DND-41 (cell line): ENCODE measurements around the gene SOX13.

Experiments
- ATAC-seq: fragments of 200-7000 bp; cut with Tn5 transposase; 3 replicates; pipeline ENCODE4 v1.9.1; 2021; ENCODE audit warnings: low read depth; ENCODE audit not compliant: insufficient read depth
- DNase-seq: peaks from one replicate; pipeline ENCODE4 v3.0.0-alpha.2; 2020
- H2AFZ ChIP-seq: 2 replicates; pipeline ENCODE4 v1.6.0; 2012; ENCODE audit warnings: low read depth, low read length
- H3K27ac ChIP-seq: 2 replicates; pipeline ENCODE4 v1.5.1; 2012; ENCODE audit warnings: low read length, inconsistent platforms
- H3K27me3 ChIP-seq: fragments of 200-600 bp; sonication (generic); 2 replicates; pipeline ENCODE4 v1.6.0; 2012; ENCODE audit warnings: low read length, mild to moderate bottlenecking, inconsistent platforms; ENCODE audit not compliant: insufficient read depth, poor library complexity
- H3K36me3 ChIP-seq: 2 replicates; pipeline ENCODE4 v1.5.1; 2012; ENCODE audit warnings: low read length, inconsistent platforms; ENCODE audit not compliant: insufficient read depth
- H3K4me1 ChIP-seq: 2 replicates; pipeline ENCODE4 v1.5.1; 2012; ENCODE audit warnings: mild to moderate bottlenecking, low read length; ENCODE audit not compliant: insufficient read depth
- H3K4me2 ChIP-seq: 2 replicates; pipeline ENCODE4 v1.6.0; 2012; ENCODE audit warnings: mild to moderate bottlenecking, moderate library complexity, low read length, inconsistent platforms; ENCODE audit not compliant: insufficient read depth
- H3K4me3 ChIP-seq, 2 experiments: fragments of 200-600 bp in 1 of 2; shearing (Covaris generic) in 1 of 2; 2 replicates each; pipeline ENCODE4 v1.5.1; 2012 to 2016; ENCODE audit warnings: inconsistent platforms in 2 of 2, low read length in 2 of 2, mild to moderate bottlenecking in 2 of 2, low read depth in 1 of 2, moderate library complexity in 1 of 2
- H3K79me2 ChIP-seq: 2 replicates; pipeline ENCODE4 v1.6.0; 2012; ENCODE audit warnings: low read length, inconsistent platforms; ENCODE audit not compliant: insufficient read depth
- H3K9ac ChIP-seq: 2 replicates; pipeline ENCODE4 v1.6.0; 2012; ENCODE audit warnings: low read depth, mild to moderate bottlenecking, inconsistent platforms, low read length, moderate library complexity
- H3K9me3 ChIP-seq: 2 replicates; pipeline ENCODE4 v1.5.1; 2012; ENCODE audit warnings: low read length, moderate library complexity, mild to moderate bottlenecking, inconsistent platforms; ENCODE audit not compliant: insufficient read depth, severe bottlenecking
- H4K20me1 ChIP-seq: 2 replicates; pipeline ENCODE4 v1.6.0; 2012; ENCODE audit warnings: low read length; ENCODE audit not compliant: insufficient read depth
- EZH2 ChIP-seq: IDR thresholded peaks from 3 replicates; pipeline ENCODE4 v1.6.1; 2012; ENCODE audit warnings: borderline replicate concordance, low read depth, mild to moderate bottlenecking, moderate library complexity, low read length, inconsistent platforms; ENCODE audit not compliant: severe bottlenecking
- TF ChIP-seq, protein P1 (sequence below): IDR thresholded peaks from 2 replicates; pipeline ENCODE4 v1.5.1; 2012; ENCODE audit warnings: borderline replicate concordance, low read length, moderate library complexity, mild to moderate bottlenecking; ENCODE audit not compliant: poor library complexity, severe bottlenecking; ENCODE audit errors: extremely low read depth

SOX13 gene

DNA sequence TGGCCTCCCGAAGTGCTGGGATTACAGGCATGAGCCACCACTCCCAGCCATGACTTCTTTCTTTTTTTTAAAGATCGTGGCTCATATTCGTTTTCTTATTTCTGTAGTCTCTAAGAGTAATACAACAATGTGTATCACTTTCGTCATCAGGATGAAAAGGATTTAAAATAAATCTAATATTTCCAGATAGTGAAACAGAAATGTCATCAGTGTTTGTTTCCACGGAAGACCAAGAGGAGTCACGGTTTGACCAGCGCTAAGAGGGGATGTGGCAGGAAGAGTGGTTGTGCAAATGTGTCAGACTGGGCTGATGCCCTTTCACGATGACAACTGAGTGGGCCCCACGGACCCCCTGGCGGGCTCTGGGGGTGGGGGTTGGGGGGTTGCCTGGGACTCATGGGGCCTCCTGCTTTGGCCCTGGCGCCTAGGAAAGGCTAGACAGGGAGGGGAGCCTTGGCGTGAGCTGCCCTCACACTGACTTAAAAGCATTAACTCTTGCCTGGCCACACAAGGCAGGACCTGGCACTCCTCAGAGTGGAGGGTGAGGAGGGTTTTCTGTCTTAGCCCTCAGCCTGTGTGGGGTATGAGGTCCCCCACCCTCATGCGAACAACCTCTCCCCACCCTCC, 8.4 kb downstream of the SOX13 start:
- Histone ChIP-seq H3K4me2 (no peak overlapping the region), H3K36me3 (no peaks in the 10 kb centered on the region), H3K4me3 (no peak overlapping the region), H3K9me3 (no peaks in the 10 kb centered on the region), H3K4me1 (no peaks in the 10 kb centered on the region), H4K20me1 (no peaks in the 10 kb centered on the region), H3K27me3 (peaks cover 10% of the 10 kb centered on the region), H3K79me2 (no peaks in the 10 kb centered on the region), H2AFZ (no peak overlapping the region), H3K27ac (no peak overlapping the region), H3K9ac (no peak overlapping the region)
- ATAC-seq (no peak), DNase-seq (no peak)
- TF ChIP-seq, protein P1, sequence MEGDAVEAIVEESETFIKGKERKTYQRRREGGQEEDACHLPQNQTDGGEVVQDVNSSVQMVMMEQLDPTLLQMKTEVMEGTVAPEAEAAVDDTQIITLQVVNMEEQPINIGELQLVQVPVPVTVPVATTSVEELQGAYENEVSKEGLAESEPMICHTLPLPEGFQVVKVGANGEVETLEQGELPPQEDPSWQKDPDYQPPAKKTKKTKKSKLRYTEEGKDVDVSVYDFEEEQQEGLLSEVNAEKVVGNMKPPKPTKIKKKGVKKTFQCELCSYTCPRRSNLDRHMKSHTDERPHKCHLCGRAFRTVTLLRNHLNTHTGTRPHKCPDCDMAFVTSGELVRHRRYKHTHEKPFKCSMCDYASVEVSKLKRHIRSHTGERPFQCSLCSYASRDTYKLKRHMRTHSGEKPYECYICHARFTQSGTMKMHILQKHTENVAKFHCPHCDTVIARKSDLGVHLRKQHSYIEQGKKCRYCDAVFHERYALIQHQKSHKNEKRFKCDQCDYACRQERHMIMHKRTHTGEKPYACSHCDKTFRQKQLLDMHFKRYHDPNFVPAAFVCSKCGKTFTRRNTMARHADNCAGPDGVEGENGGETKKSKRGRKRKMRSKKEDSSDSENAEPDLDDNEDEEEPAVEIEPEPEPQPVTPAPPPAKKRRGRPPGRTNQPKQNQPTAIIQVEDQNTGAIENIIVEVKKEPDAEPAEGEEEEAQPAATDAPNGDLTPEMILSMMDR = no peak
- TF ChIP-seq EZH2 = no peak

DNA sequence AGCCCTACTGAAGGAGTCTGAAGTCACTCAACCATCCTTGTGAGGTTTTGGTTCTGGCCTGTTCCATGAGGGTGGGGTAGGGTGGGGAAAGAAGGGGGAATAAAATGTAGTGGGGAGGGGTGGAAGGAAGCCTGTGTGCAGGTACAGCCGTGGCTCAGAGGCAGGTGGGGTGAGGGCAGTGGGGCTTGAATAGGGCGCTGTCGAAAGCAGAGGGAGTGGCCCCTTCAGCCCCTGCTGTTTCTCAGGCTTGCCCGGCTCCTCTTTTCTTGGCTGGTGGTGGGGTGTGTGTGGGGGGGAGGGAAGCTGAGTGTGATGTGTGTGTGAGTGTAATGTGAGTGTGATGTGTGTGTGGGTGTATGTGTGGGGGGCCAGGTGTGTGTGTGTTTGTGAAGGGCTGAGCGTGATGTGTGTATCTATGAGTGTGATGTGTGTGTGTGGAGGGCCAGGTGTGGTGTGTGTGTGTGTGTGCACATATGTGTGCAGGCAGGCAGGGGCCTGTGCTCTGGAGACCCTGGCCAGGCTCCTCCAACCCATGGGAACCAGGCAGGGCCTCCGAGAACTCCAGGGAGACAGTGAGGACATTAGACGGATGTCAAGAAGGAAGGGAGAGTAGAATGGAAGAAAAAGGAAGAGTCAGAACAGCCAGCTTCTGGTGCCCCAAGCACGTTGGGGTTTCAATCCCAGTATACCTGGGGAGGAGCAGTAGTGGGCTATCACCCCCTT, 9.0 kb downstream of the SOX13 start:
- no peak overlapping the region for H3K9ac ChIP-seq
- no peak for DNase-seq

GRCh38 chr1:204083491-204083890, 10.6 kb downstream of the SOX13 start:
- Histone ChIP-seq H3K9ac (no peak overlapping the region), H3K9me3 (no peaks in the 10 kb centered on the region), H3K36me3 (no peaks in the 10 kb centered on the region), H3K27me3 (peaks cover 10% of the 10 kb centered on the region), H3K27ac (no peak overlapping the region), H3K4me2 (no peak overlapping the region), H3K79me2 (no peaks in the 10 kb centered on the region), H4K20me1 (0 out of 2 replicates have a peak, but pooled peaks cover 6% of the 10 kb centered on the region), H3K4me1 (no peaks in the 10 kb centered on the region), H3K4me3 (no peak overlapping the region), H2AFZ (no peak overlapping the region)
- no peak for DNase-seq
- TF ChIP-seq EZH2 = no peak
- TF ChIP-seq, protein P1 = no peak
- no peak for ATAC-seq

More for the DNA sequence above, 9.0 kb downstream of the SOX13 start:
- Histone ChIP-seq H3K79me2 (no peaks in the 10 kb centered on the region), H3K4me3 (no peak overlapping the region), H2AFZ (no peak overlapping the region), H3K9me3 (no peaks in the 10 kb centered on the region), H3K36me3 (no peaks in the 10 kb centered on the region), H3K4me2 (no peak overlapping the region), H3K4me1 (no peaks in the 10 kb centered on the region), H4K20me1 (no peaks in the 10 kb centered on the region), H3K27ac (no peak overlapping the region), H3K27me3 (peaks cover 10% of the 10 kb centered on the region)
- no peak for ATAC-seq
- TF ChIP-seq, protein P1 = no peak
- TF ChIP-seq EZH2 = no peak
